GOT3 (cell line): ENCODE results near the gene CELSR3.

Source experiments
- DNase-seq: peaks from one replicate; lab custom pipeline; 2025; ENCODE audit warnings: mixed read lengths; lab: John Stamatoyannopoulos, UW

Gene CELSR3

GRCh38 chr3:48599509-48600285, 63.0 kb downstream of the CELSR3 start:
- no peak for DNase-seq

GRCh38 chr3:48599077-48599501, 63.6 kb downstream of the CELSR3 start:
- DNase-seq: no peak

GRCh38 chr3:48598323-48599076, 64.2 kb downstream of the CELSR3 start:
- peak; percentile 64 for DNase-seq

- no peak for DNase-seq
Observed at GRCh38 chr3:48597408-48597800, 65.3 kb downstream of the CELSR3 start.

- no peak for DNase-seq
Observed at GRCh38 chr3:48596676-48597407, 65.8 kb downstream of the CELSR3 start.

GRCh38 chr3:48596157-48596556, 66.5 kb downstream of the CELSR3 start:
- DNase-seq: no peak

- peak; percentile 73 for DNase-seq
Observed at GRCh38 chr3:48595526-48596121, 67.1 kb downstream of the CELSR3 start.

GRCh38 chr3:48595075-48595525, 67.6 kb downstream of the CELSR3 start, which contains the start of gene COL7A1:
TSS of gene COL7A1 (minus strand) at chr3:48595329. CDS start at chr3:48595159, 170 bp downstream.
- DNase-seq: no peak

- DNase-seq: no peak
Observed at GRCh38 chr3:48594417-48595049, 68.2 kb downstream of the CELSR3 start.

GRCh38 chr3:48593337-48593736, 69.3 kb downstream of the CELSR3 start:
- DNase-seq: no peak

- DNase-seq: no peak
Observed at GRCh38 chr3:48592519-48593087, 70.1 kb downstream of the CELSR3 start.

- DNase-seq: no peak
Observed at GRCh38 chr3:48591886-48592518, 70.7 kb downstream of the CELSR3 start.

GRCh38 chr3:48591436-48591835, 71.2 kb downstream of the CELSR3 start:
- DNase-seq: no peak

GRCh38 chr3:48588230-48588629, 74.5 kb downstream of the CELSR3 start:
- DNase-seq: no peak

GRCh38 chr3:48587686-48588085, 75.0 kb downstream of the CELSR3 start:
- DNase-seq: no peak
